ENCODE results near the gene SBF2.

Gene SBF2

GRCh38 chr11:9953994-9954626, 339.9 kb downstream of the SBF2 start:
- H3K4me2 ChIP-seq (ENCODE audit: insufficient read depth, low read length, poor library complexity, severe bottlenecking) = no peak overlapping the region
- H3K23ac ChIP-seq (ENCODE audit: low read depth, low read length, poor library complexity) = no peak overlapping the region
- no peaks in the 10 kb centered on the region for H3K79me1 ChIP-seq (ENCODE audit: low read depth, low read length)
- H2BK120ac ChIP-seq (ENCODE audit: low read depth, low read length) = no peak overlapping the region
- no peak overlapping the region for H3K18ac ChIP-seq (ENCODE audit: low read length)
- peaks cover 0 to 4% of the 10 kb centered on the region in 2 donors for H3K4me1 ChIP-seq (ENCODE audit: control insufficient read depth in 2 of 2, insufficient read depth in 1 of 2, low read depth in 1 of 2, low read length in 2 of 2)
- no peak overlapping the region for H3K4ac ChIP-seq (ENCODE audit: low read length)
- no peak overlapping the region for H3K9ac ChIP-seq (ENCODE audit: low read depth, low read length, poor library complexity)
- H3K9me3 ChIP-seq (replicated peaks in 1 of 2; ENCODE audit: control insufficient read depth in 2 of 2, insufficient read depth in 1 of 2, low read depth in 1 of 2, low read length in 2 of 2) = peaks cover 0 to 5% of the 10 kb centered on the region in 2 donors
- peaks cover 3 to 11% of the 10 kb centered on the region in 2 donors for H3K36me3 ChIP-seq (replicated peaks in 1 of 2; ENCODE audit: control insufficient read depth in 2 of 2, insufficient read depth in 2 of 2, low read length in 2 of 2)
- H3K27ac ChIP-seq (replicated peaks; ENCODE audit: low read length) = no peak overlapping the region
- DNase-seq (ENCODE audit: low spot score) = no peak
- H3K14ac ChIP-seq (ENCODE audit: low read length) = no peak overlapping the region
- no peak overlapping the region for H2AFZ ChIP-seq (ENCODE audit: low read length)
- H4K91ac ChIP-seq (ENCODE audit: low read depth, low read length, poor library complexity) = no peak overlapping the region
- H3K27me3 ChIP-seq (ENCODE audit: control insufficient read depth in 3 of 3, insufficient read depth in 3 of 3, low read depth in 1 of 3, low read length in 3 of 3) = no peaks in the 10 kb centered on the region
- no peak overlapping the region for H4K8ac ChIP-seq (ENCODE audit: low read depth, low read length)
- H2BK12ac ChIP-seq (ENCODE audit: low read length) = no peak overlapping the region
- H3K4me3 ChIP-seq (ENCODE audit: low read length in 2 of 2) = no peak overlapping the region
- H2BK15ac ChIP-seq (ENCODE audit: low read length) = no peak overlapping the region
- no CpG with 5 or more reads among the region's 3 CpGs for WGBS, 2 donors (ENCODE audit: extremely low coverage in 2 of 2, insufficient read length in 2 of 2, insufficient replicate concordance in 1 of 2)
- no peak overlapping the region for H2AK5ac ChIP-seq (ENCODE audit: low read depth, low read length)
- H2BK5ac ChIP-seq (ENCODE audit: low read length) = no peak overlapping the region

GRCh38 chr11:9952511-9953196, 341.4 kb downstream of the SBF2 start:
- peaks cover 0 to 4% of the 10 kb centered on the region in 2 donors for H3K9me3 ChIP-seq (replicated peaks in 1 of 2; ENCODE audit: control insufficient read depth in 2 of 2, insufficient read depth in 1 of 2, low read depth in 1 of 2, low read length in 2 of 2)
- no peak overlapping the region for H2BK12ac ChIP-seq (ENCODE audit: low read length)
- H3K4ac ChIP-seq (ENCODE audit: low read length) = no peak overlapping the region
- no peak for DNase-seq (ENCODE audit: low spot score)
- H3K79me1 ChIP-seq (ENCODE audit: low read depth, low read length) = no peaks in the 10 kb centered on the region
- no peak overlapping the region for H2BK120ac ChIP-seq (ENCODE audit: low read depth, low read length)
- H3K23ac ChIP-seq (ENCODE audit: low read depth, low read length, poor library complexity) = no peak overlapping the region
- H3K14ac ChIP-seq (ENCODE audit: low read length) = no peak overlapping the region
- no peak overlapping the region for H3K18ac ChIP-seq (ENCODE audit: low read length)
- no peaks in the 10 kb centered on the region for H3K27me3 ChIP-seq (ENCODE audit: control insufficient read depth in 3 of 3, insufficient read depth in 3 of 3, low read depth in 1 of 3, low read length in 3 of 3)
- H2AFZ ChIP-seq (ENCODE audit: low read length) = no peak overlapping the region
- no peak overlapping the region for H2BK15ac ChIP-seq (ENCODE audit: low read length)
- no peak overlapping the region for H2AK5ac ChIP-seq (ENCODE audit: low read depth, low read length)
- no peak overlapping the region for H4K8ac ChIP-seq (ENCODE audit: low read depth, low read length)
- H3K9ac ChIP-seq (ENCODE audit: low read depth, low read length, poor library complexity) = no peak overlapping the region
- H3K27ac ChIP-seq (replicated peaks; ENCODE audit: low read length) = no peak overlapping the region
- H2BK5ac ChIP-seq (ENCODE audit: low read length) = no peak overlapping the region
- peaks cover 0 to 4% of the 10 kb centered on the region in 2 donors for H3K4me1 ChIP-seq (ENCODE audit: control insufficient read depth in 2 of 2, insufficient read depth in 1 of 2, low read depth in 1 of 2, low read length in 2 of 2)
- H4K91ac ChIP-seq (ENCODE audit: low read depth, low read length, poor library complexity) = no peak overlapping the region
- no CpG with 5 or more reads among the region's 3 CpGs for WGBS, 2 donors (ENCODE audit: extremely low coverage in 2 of 2, insufficient read length in 2 of 2, insufficient replicate concordance in 1 of 2)
- no peak overlapping the region for H3K4me3 ChIP-seq (ENCODE audit: low read length in 2 of 2)
- peaks cover 0 to 4% of the 10 kb centered on the region in 2 donors for H3K36me3 ChIP-seq (replicated peaks in 1 of 2; ENCODE audit: control insufficient read depth in 2 of 2, insufficient read depth in 2 of 2, low read length in 2 of 2)
- no peak overlapping the region for H3K4me2 ChIP-seq (ENCODE audit: insufficient read depth, low read length, poor library complexity, severe bottlenecking)

- peaks cover 0 to 5% of the 10 kb centered on the region in 2 donors for H3K9me3 ChIP-seq (replicated peaks in 1 of 2; ENCODE audit: control insufficient read depth in 2 of 2, insufficient read depth in 1 of 2, low read depth in 1 of 2, low read length in 2 of 2)
Measured at GRCh38 chr11:9951807-9952206, 342.2 kb downstream of the SBF2 start.

GRCh38 chr11:9950462-9950861, 343.6 kb downstream of the SBF2 start:
- H2BK12ac ChIP-seq (ENCODE audit: low read length) = no peak overlapping the region
- H4K8ac ChIP-seq (ENCODE audit: low read depth, low read length) = no peak overlapping the region
- no peak overlapping the region for H3K4ac ChIP-seq (ENCODE audit: low read length)
- no peak overlapping the region for H3K9ac ChIP-seq (ENCODE audit: low read depth, low read length, poor library complexity)
- H3K18ac ChIP-seq (ENCODE audit: low read length) = no peak overlapping the region
- H3K9me3 ChIP-seq (replicated peaks in 1 of 2; ENCODE audit: control insufficient read depth in 2 of 2, insufficient read depth in 1 of 2, low read depth in 1 of 2, low read length in 2 of 2) = peaks cover 0 to 12% of the 10 kb centered on the region in 2 donors
- H3K27me3 ChIP-seq (ENCODE audit: control insufficient read depth in 3 of 3, insufficient read depth in 3 of 3, low read depth in 1 of 3, low read length in 3 of 3) = no peaks in the 10 kb centered on the region
- no peak overlapping the region for H3K4me2 ChIP-seq (ENCODE audit: insufficient read depth, low read length, poor library complexity, severe bottlenecking)
- H4K91ac ChIP-seq (ENCODE audit: low read depth, low read length, poor library complexity) = no peak overlapping the region
- no peak overlapping the region for H3K4me3 ChIP-seq (ENCODE audit: low read length in 2 of 2)
- H3K23ac ChIP-seq (ENCODE audit: low read depth, low read length, poor library complexity) = no peak overlapping the region
- WGBS, 2 donors (ENCODE audit: extremely low coverage in 2 of 2, insufficient read length in 2 of 2, insufficient replicate concordance in 1 of 2) = no CpG with 5 or more reads among the region's 3 CpGs
- H2AK5ac ChIP-seq (ENCODE audit: low read depth, low read length) = no peak overlapping the region
- peaks cover 0 to 4% of the 10 kb centered on the region in 2 donors for H3K4me1 ChIP-seq (ENCODE audit: control insufficient read depth in 2 of 2, insufficient read depth in 1 of 2, low read depth in 1 of 2, low read length in 2 of 2)
- H2AFZ ChIP-seq (ENCODE audit: low read length) = no peak overlapping the region
- H3K79me1 ChIP-seq (ENCODE audit: low read depth, low read length) = no peaks in the 10 kb centered on the region
- no peak overlapping the region for H2BK5ac ChIP-seq (ENCODE audit: low read length)
- H2BK120ac ChIP-seq (ENCODE audit: low read depth, low read length) = no peak overlapping the region
- no peak overlapping the region for H2BK15ac ChIP-seq (ENCODE audit: low read length)
- H3K14ac ChIP-seq (ENCODE audit: low read length) = no peak overlapping the region
- no peak overlapping the region for H3K27ac ChIP-seq (replicated peaks; ENCODE audit: low read length)
- DNase-seq (ENCODE audit: low spot score) = no peak
- H3K36me3 ChIP-seq (replicated peaks in 1 of 2; ENCODE audit: control insufficient read depth in 2 of 2, insufficient read depth in 2 of 2, low read length in 2 of 2) = peaks cover 0 to 4% of the 10 kb centered on the region in 2 donors

More at GRCh38 chr11:9951807-9952206, 342.2 kb downstream of the SBF2 start:
- Histone ChIP-seq H3K4me2 (ENCODE audit: insufficient read depth, low read length, poor library complexity, severe bottlenecking) (no peak overlapping the region), H2AFZ (ENCODE audit: low read length) (no peak overlapping the region), H2BK120ac (ENCODE audit: low read depth, low read length) (no peak overlapping the region), H4K91ac (ENCODE audit: low read depth, low read length, poor library complexity) (no peak overlapping the region), H3K27me3 (ENCODE audit: control insufficient read depth in 3 of 3, insufficient read depth in 3 of 3, low read depth in 1 of 3, low read length in 3 of 3) (no peaks in the 10 kb centered on the region), H2AK5ac (ENCODE audit: low read depth, low read length) (no peak overlapping the region), H3K4me3 (ENCODE audit: low read length in 2 of 2) (no peak overlapping the region), H3K27ac (replicated peaks; ENCODE audit: low read length) (no peak overlapping the region), H3K4me1 (ENCODE audit: control insufficient read depth in 2 of 2, insufficient read depth in 1 of 2, low read depth in 1 of 2, low read length in 2 of 2) (peaks cover 0 to 4% of the 10 kb centered on the region in 2 donors), H3K36me3 (replicated peaks in 1 of 2; ENCODE audit: control insufficient read depth in 2 of 2, insufficient read depth in 2 of 2, low read length in 2 of 2) (peaks cover 0 to 4% of the 10 kb centered on the region in 2 donors), H2BK12ac (ENCODE audit: low read length) (no peak overlapping the region), H2BK5ac (ENCODE audit: low read length) (no peak overlapping the region), H3K14ac (ENCODE audit: low read length) (no peak overlapping the region), H4K8ac (ENCODE audit: low read depth, low read length) (no peak overlapping the region), H3K18ac (ENCODE audit: low read length) (no peak overlapping the region), H3K4ac (ENCODE audit: low read length) (no peak overlapping the region), H2BK15ac (ENCODE audit: low read length) (no peak overlapping the region), H3K23ac (ENCODE audit: low read depth, low read length, poor library complexity) (no peak overlapping the region), H3K9ac (ENCODE audit: low read depth, low read length, poor library complexity) (no peak overlapping the region), H3K79me1 (ENCODE audit: low read depth, low read length) (no peaks in the 10 kb centered on the region)
- WGBS, 2 donors (ENCODE audit: extremely low coverage in 2 of 2, insufficient read length in 2 of 2, insufficient replicate concordance in 1 of 2) = no CpG with 5 or more reads among the region's 1 CpG
- DNase-seq (ENCODE audit: low spot score) = no peak
